Ishikawa (cell line): ENCODE results near the gene TTC34.

ENCODE experiments used
- NFIC ChIP-seq: IDR thresholded peaks from 2 replicates; pipeline ENCODE4 v1.6.1; 2012
- YY1 ChIP-seq: IDR thresholded peaks from 2 replicates; pipeline ENCODE4 v1.6.1; 2012; ENCODE audit warnings: low read depth
- ZBTB7A ChIP-seq: IDR thresholded peaks from 2 replicates; pipeline ENCODE4 v1.6.1; 2012; ENCODE audit warnings: low read depth

DNA sequence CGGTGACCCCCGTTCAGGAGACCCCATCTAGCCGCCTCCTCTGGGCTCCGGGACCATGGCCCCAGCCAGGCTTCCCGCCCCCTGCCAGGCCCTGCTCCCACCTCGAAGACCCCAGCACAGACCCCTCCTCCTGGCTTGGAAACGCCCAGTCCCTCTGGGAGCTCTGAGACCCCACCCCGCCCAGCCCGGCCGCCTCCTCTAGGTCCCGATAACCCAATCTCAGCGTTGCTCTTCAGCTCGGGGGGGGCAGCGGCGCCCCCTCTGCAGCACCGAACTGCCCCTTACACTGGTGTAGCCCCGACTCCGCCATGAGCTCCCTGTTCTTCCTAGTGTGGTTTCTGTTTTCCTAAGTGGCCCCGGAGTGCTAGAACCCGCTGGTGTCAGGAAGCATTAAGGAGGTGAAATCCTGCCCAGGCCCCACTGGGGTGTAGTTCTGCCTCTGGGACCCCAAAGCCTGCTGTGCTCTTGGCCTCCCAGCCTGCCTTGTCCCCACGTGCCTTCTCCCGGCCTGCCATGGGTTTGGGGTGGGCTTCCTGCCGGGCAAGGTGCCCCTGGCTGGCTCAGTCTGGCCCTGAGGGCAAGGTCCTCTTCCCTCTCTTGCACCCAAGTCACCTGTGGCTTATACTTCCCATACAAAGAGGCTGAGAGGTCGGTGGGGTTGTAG is 157.9 kb downstream of the TTC34 start:
- TF ChIP-seq YY1 (no peak), NFIC (no peak), ZBTB7A (no peak)
